T-helper 22 cell (primary cell): ENCODE results near the gene CCKAR.
"Not testable (repeated sequence)": the region's sequence is repeated elsewhere in the genome, so short reads cannot be mapped to it uniquely, and the experiment has no call there.

Experiments used
- DNase-seq: peaks from one replicate; pipeline ENCODE4 v3.0.0-alpha.2; 2020; ENCODE audit warnings: low read depth

Gene CCKAR

GRCh38 chr4:26490111-26490959, at the start of gene CCKAR:
CCKAR (minus strand) TSS chr4:26490484; CDS start chr4:26490267, 217 bp downstream.
- DNase-seq = no peak

- DNase-seq = no peak
Observed at GRCh38 chr4:26533685-26534084, 43.4 kb upstream of the CCKAR start.

GRCh38 chr4:26531491-26532116, 41.3 kb upstream of the CCKAR start:
- DNase-seq = no peak

GRCh38 chr4:26530099-26530498, 39.8 kb upstream of the CCKAR start:
- DNase-seq = no peak

GRCh38 chr4:26529479-26529878, 39.2 kb upstream of the CCKAR start:
- DNase-seq = no peak

GRCh38 chr4:26525771-26526150, 35.5 kb upstream of the CCKAR start:
- no peak for DNase-seq

GRCh38 chr4:26525136-26525770, 35.0 kb upstream of the CCKAR start:
- DNase-seq = no peak

GRCh38 chr4:26524011-26524410, 33.7 kb upstream of the CCKAR start:
- no peak for DNase-seq

- DNase-seq = no peak
Observed at GRCh38 chr4:26522478-26522877, 32.2 kb upstream of the CCKAR start.

GRCh38 chr4:26520728-26521450, 30.6 kb upstream of the CCKAR start:
- DNase-seq = no peak

GRCh38 chr4:26515936-26516335, 25.7 kb upstream of the CCKAR start:
- DNase-seq = no peak

- DNase-seq = no peak
Observed at GRCh38 chr4:26510334-26510964, 20.2 kb upstream of the CCKAR start.

GRCh38 chr4:26509681-26510333, 19.5 kb upstream of the CCKAR start:
- no peak for DNase-seq

GRCh38 chr4:26507286-26507685, 17.0 kb upstream of the CCKAR start:
- no peak for DNase-seq

GRCh38 chr4:26503844-26504243, 13.6 kb upstream of the CCKAR start:
- no peak for DNase-seq

GRCh38 chr4:26503427-26503826, 13.1 kb upstream of the CCKAR start:
- no peak for DNase-seq

- DNase-seq = not testable (repeated sequence)
Observed at GRCh38 chr4:26500565-26500999, 10.3 kb upstream of the CCKAR start.

- DNase-seq = no peak
Observed at GRCh38 chr4:26496207-26496783, 6.0 kb upstream of the CCKAR start.

- no peak for DNase-seq
Observed at GRCh38 chr4:26493461-26493860, 3.2 kb upstream of the CCKAR start.

- DNase-seq = no peak
Observed at GRCh38 chr4:26491449-26492170, 1.3 kb upstream of the CCKAR start.
